ENCODE data around the gene DTX4. TPM values are rescaled to one million over a fixed set of nuclear protein-coding genes. Genes with fewer than 3 reads are reported as not detected.

The DTX4 gene
- total RNA-seq, 1 donor from 2014 or later = 43.1 TPM

DNA sequence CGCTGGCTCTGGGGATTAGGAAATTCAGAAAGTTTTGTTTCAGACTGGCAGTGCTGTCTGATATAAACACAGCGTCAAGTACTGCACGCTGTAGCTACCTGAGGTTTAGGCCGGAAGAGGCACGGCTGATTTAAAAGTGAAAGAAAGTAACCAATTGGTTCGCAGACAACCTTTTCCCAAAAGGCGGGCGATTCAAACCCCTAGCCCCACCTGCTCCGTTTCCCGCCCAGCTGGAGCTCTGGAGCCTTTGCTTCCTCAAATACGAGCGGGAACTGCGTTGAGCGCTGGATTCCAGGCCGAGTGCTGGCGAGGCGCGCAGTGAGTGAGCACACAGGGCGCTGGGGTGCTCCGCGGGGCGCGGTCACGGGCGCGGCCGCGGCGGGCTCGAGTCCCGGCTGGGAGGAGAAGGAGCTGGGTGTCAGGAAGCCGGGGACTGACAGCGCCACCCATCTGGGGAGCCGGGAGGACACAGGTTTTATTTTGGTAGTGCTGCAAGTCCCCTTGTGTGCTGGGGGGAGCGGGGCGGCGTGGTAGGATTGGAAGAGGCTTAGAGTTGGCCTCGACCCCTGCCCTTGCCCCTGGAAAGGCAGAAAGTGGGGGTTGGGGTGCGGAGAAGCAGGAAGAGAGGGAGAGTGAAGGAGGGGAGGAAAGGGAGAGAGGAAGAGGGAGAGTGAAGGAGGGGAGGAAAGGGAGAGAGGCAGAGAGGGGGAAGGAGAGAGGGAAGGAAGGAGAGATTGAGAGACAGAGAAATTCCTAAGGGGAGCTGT lies 27.2 kb upstream of the DTX4 start:
- H3K27ac ChIP-seq = peak overlapping the region; percentile 89
- H3K4me1 ChIP-seq = peaks cover 21% of the 10 kb centered on the region
- no peaks in the 10 kb centered on the region for H3K9me3 ChIP-seq
- peaks cover 26% of the 10 kb centered on the region for H3K36me3 ChIP-seq
- H3K4me3 ChIP-seq = peak overlapping the region; percentile 75
- ATAC-seq (peak; percentile 77), DNase-seq (peak; percentile 85)
- TF ChIP-seq, protein P1, sequence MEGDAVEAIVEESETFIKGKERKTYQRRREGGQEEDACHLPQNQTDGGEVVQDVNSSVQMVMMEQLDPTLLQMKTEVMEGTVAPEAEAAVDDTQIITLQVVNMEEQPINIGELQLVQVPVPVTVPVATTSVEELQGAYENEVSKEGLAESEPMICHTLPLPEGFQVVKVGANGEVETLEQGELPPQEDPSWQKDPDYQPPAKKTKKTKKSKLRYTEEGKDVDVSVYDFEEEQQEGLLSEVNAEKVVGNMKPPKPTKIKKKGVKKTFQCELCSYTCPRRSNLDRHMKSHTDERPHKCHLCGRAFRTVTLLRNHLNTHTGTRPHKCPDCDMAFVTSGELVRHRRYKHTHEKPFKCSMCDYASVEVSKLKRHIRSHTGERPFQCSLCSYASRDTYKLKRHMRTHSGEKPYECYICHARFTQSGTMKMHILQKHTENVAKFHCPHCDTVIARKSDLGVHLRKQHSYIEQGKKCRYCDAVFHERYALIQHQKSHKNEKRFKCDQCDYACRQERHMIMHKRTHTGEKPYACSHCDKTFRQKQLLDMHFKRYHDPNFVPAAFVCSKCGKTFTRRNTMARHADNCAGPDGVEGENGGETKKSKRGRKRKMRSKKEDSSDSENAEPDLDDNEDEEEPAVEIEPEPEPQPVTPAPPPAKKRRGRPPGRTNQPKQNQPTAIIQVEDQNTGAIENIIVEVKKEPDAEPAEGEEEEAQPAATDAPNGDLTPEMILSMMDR (IDR thresholded peaks at IDR 0.05) = peak; percentile 18
- no peaks in the 10 kb centered on the region for H3K27me3 ChIP-seq
- intact Hi-C loops (cut with DNase I) = no loop called here

DNA sequence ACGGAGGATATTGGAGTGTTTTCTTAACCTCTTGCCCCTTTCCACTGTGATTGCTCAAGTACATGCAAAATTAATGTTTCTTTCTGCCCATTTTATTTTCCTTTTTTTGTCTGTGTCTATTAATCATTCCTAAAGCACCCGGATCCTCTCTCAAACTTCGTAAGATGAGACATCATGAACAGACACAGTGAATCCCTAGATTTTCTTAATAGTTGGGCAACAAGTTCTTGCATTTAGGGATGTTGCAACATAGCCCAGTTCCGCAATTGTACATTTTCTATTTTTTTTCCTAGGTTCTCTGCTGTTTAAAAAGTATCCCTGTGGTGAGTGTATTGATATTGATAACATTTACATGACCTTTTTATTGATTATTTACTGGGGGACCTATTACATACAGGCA lies 26.4 kb upstream of the DTX4 start:
- Histone ChIP-seq H3K27ac (peak overlapping the region; percentile 89), H3K4me3 (peak overlapping the region; percentile 75)

DNA sequence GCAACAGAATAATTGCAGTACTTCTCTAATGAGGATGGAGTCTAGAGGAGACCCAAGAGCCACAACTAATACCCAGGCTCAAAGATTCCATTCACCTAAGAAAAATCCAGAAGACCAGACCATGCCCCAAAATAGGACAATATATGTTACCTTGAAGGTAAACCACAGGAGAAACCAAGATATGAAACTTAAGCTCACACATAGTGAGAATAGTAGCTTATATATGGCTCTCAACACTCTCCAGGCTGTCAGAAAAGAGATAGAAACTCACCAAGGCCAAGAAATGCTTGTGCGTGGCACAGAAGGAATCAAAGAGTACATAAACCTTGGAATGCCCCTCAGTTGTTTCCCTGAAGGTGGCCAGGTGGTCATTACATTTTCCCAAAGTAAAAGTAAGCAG lies 20.2 kb upstream of the DTX4 start:
- Histone ChIP-seq H3K36me3 (peaks cover 41% of the 10 kb centered on the region), H3K4me1 (no peaks in the 10 kb centered on the region), H3K27ac (no peak overlapping the region), H3K27me3 (no peaks in the 10 kb centered on the region), H3K4me3 (no peak overlapping the region), H3K9me3 (no peaks in the 10 kb centered on the region)
- intact Hi-C loops (cut with DNase I) = no loop called here
- TF ChIP-seq, protein P1 (IDR thresholded peaks at IDR 0.05) = no peak
- ATAC-seq = no peak
- no peak for DNase-seq

More for the DNA sequence above, 26.4 kb upstream of the DTX4 start:
- Histone ChIP-seq H3K27me3 (no peaks in the 10 kb centered on the region), H3K9me3 (no peaks in the 10 kb centered on the region), H3K36me3 (peaks cover 33% of the 10 kb centered on the region), H3K4me1 (peaks cover 21% of the 10 kb centered on the region)
- ATAC-seq (no peak), DNase-seq (no peak)
- TF ChIP-seq, protein P1 (IDR thresholded peaks at IDR 0.05) = no peak
- intact Hi-C loops (cut with DNase I) = no loop called here

DNA sequence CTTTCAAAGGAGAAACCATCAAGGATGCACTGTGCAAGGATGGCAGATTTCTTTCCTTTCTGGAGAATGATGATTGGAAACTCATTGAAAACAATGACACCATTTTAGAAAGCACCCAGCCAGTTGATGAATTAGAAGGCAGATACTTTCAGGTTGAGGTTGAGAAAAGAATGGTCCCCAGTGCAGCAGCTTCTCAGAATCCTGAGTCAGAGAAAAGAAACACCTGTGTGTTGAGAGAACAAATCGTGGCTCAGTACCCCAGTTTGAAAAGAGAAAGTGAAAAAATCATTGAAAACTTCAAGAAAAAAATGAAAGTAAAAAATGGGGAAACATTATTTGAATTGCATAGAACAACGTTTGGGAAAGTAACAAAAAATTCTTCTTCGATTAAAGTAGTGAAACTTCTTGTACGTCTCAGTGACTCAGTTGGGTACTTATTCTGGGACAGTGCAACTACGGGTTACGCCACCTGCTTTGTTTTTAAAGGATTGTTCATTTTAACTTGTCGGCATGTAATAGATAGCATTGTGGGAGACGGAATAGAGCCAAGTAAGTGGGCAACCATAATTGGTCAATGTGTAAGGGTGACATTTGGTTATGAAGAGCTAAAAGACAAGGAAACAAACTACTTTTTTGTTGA lies 19.5 kb upstream of the DTX4 start:
- no peaks in the 10 kb centered on the region for H3K4me1 ChIP-seq
- H3K36me3 ChIP-seq = peaks cover 37% of the 10 kb centered on the region
- DNase-seq (no peak), ATAC-seq (no peak)
- intact Hi-C loops (cut with DNase I) = no loop called here
- no peaks in the 10 kb centered on the region for H3K27me3 ChIP-seq
- no peak overlapping the region for H3K27ac ChIP-seq
- TF ChIP-seq, protein P1 (IDR thresholded peaks at IDR 0.05) = no peak
- no peaks in the 10 kb centered on the region for H3K9me3 ChIP-seq
- H3K4me3 ChIP-seq = no peak overlapping the region

DNA sequence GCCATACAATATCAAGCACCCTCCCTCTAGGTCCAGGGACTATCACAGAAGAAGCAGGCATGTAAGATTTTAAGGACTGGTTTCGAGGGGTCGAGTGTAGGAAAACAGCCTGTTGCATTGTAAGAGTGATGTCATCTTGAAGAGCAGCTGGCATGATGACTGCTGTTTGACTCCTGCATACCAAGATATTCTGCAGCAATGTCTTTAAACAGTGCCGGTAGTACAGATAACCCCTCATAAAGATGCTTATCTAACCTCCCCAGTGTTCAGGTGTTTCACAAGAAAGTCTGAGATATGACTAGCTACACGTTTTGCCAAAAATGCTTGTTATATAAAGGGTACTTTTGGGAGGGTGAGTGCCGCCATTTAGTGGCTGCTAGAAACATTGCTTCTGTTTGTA lies 17.3 kb upstream of the DTX4 start:
- Histone ChIP-seq H3K27me3 (no peaks in the 10 kb centered on the region), H3K4me3 (no peak overlapping the region), H3K9me3 (no peaks in the 10 kb centered on the region), H3K4me1 (peaks cover 9% of the 10 kb centered on the region), H3K27ac (no peak overlapping the region), H3K36me3 (peaks cover 16% of the 10 kb centered on the region)
- TF ChIP-seq, protein P1 (IDR thresholded peaks at IDR 0.05) = no peak
- no peak for DNase-seq
- intact Hi-C loops (cut with DNase I) = no loop called here
- peak; percentile 33 for ATAC-seq

All from upper lobe of right lung (tissue), 1 donor.